CD4-positive, alpha-beta T cell treated with Interleukin-17A for 1 hour (primary cell): ENCODE results near the gene CCT6A.
"Not testable (repeated sequence)": the region's sequence is repeated elsewhere in the genome, so short reads cannot be mapped to it uniquely, and the experiment has no call there.

ENCODE experiments used
- DNase-seq: peaks from one replicate; pipeline ENCODE4 v3.0.0-alpha.2; 2020

The CCT6A gene

DNA sequence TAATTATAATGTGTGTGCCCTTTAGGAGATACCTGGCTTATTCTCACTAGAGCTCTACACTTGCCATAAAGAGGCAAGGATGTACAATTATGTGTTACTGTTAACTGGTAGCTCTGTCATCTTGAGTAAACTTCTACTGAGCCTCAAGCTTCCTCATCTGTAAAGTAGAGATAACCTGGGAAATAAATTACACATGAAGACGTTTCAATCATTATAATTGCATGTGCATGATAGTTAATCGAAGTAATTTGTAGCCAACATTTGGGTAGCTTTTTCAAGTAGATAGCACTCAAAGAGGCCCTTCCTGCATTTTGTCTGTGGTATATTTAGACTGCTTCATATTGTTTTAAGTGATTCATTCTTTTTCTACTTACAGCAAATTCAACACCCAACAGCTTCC is 2.4 kb downstream of the CCT6A start:
- no peak for DNase-seq

GRCh38 chr7:56062382-56062781 is 10.8 kb downstream of the CCT6A start:
- DNase-seq = no peak

GRCh38 chr7:56063500-56063881 is 11.9 kb downstream of the CCT6A start:
- no peak for DNase-seq

DNA sequence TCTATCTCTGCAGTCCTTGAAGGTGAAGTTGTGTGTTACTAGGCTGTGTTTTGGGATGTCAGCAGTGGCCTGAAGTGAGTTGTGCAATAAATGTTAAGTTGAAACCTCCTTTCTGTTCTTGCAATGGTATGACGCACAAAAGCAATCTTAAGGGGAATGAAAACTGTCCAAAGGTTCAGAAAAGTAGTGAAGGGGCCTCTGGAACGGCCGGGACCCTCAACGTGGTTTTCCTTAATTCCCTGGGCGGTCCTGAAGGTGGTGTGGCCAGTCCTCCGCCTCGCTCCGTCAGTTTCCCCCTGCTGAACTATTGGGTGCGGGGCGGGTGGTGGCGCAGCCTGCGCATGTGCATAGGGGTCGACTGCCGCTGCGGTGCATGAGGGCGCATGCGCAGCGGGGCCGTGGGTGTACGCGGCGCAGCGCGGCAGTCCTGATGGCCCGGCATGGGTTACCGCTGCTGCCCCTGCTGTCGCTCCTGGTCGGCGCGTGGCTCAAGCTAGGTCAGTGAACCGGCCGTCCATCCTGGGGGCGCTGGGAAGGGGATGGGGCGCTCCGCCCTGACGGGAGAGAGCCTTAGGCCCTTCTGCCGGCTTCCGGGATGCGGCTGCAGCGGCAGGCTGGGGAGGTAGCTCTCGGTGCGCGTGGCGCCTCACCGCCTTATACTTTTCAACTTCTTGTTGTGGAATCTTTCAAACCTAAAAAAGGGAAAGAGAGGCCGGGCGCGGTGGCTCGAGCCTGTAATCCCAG is 12.5 kb downstream of the CCT6A start, which contains the start of gene SUMF2:
Gene SUMF2 (plus strand): TSS at position 405 of the 744 bp plus-strand sequence. CDS start 26 bp downstream, at position 431.
- peak; percentile 90 for DNase-seq

DNA sequence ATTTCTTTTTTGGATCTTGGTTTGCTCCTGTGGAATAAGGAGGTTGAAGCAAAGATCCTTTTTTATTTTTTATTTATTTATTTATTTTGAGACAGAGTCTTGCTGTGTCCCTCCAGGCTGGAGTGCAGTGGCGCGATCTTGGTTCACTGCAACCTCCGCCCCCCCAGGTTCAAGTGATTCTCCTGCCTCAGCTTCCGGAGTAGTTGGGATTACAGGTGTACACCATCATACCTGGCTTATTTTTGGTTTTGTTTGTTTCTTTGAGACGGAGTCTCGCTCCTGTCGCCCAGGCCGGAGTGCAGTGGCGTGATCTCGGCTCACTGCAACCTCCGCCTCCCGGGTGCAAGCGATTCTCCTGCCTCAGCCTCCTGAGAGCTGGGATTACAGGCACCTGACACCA is 14.8 kb downstream of the CCT6A start:
- DNase-seq = not testable (repeated sequence)

DNA sequence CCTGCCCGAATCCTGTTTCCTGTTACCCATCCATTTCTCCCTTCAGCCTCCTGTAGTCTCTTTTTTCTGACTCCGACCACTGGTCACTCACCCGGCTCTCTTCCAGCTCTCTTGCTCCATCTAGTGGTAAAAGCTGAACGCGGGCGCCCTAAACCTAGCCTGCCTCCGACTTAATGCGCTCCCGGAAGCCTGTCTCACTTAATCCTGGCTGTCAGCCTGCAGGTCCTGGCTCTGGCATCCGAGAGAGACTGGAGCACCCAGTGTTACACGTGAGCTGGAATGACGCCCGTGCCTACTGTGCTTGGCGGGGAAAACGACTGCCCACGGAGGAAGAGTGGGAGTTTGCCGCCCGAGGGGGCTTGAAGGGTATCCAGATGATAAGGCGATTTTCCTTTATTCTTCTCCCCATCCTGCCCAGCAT is 22.8 kb downstream of the CCT6A start:
- peak; percentile 79 for DNase-seq

DNA sequence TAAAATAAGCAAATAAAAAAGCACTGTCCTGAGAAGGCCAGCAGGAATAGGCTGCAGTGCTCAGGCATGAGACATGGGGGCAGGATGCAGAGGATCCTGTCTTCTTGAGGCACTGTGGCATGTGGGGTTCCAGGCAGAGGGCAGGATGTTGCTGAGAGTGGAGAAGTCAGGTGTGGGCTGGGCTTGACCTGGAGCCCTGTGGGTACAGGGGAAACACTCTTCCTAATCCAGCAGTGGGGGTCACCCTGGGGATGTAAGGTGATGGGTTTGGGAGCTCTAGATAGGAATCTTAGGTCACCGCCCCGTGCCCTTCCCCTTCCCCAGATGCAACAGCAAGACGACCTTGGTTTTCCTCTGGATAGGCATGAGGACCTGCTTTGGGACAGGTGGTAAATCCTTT is 26.1 kb downstream of the CCT6A start:
- no peak for DNase-seq

DNA sequence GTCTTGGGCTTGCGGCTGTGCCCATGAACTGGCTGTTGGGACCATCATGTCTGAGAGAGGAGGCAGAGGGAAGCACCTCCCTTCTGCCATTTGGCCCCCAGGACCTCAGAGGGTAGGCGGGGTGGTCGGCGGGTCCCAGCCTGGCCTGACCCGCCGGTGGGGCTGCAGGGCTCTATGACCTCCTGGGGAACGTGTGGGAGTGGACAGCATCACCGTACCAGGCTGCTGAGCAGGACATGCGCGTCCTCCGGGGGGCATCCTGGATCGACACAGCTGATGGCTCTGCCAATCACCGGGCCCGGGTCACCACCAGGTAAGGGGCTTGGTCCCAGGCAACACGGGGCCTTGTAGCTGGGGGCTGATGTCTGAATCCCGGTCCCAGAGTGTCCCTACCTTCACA is 26.6 kb downstream of the CCT6A start:
- DNase-seq = no peak

- DNase-seq = no peak
These were observed 28.1 kb downstream of the CCT6A start for GRCh38 chr7:56079450-56080185.

DNA sequence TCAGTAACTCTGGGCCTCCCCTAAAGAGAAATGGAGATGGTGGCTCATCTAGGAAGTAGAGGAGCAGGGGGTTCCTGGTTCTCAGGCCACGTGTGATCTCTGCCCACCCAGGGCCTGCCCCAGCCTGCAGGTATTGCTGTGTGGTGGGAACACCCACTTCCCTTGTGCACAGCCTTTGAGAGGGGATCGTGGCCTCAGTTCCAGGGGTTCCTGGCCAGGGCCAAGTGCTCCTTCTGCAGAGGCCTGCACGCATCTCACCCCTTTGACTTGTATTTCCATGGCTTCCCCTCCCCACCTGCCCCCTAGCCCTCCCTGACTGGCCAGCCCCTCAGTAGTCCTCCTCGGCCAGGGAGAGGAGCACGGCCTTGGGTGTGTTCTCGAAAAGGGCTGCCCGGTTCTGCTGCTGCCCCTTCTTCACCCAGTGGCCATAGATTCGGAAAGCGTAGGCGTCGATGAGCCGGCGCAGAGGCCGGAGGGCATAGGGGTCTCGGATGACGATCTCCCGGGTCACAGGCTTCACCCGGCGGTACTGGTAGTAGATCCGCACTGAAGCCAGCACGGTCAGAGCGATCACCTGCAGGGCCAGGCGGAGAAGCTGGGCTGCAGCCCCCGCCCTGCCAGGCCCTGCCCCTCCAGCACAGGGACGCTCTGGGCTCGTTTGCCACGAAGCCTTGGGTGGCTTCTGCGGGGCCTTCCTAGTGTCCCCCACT is 29.3 kb downstream of the CCT6A start:
- DNase-seq = not testable (repeated sequence)

DNA sequence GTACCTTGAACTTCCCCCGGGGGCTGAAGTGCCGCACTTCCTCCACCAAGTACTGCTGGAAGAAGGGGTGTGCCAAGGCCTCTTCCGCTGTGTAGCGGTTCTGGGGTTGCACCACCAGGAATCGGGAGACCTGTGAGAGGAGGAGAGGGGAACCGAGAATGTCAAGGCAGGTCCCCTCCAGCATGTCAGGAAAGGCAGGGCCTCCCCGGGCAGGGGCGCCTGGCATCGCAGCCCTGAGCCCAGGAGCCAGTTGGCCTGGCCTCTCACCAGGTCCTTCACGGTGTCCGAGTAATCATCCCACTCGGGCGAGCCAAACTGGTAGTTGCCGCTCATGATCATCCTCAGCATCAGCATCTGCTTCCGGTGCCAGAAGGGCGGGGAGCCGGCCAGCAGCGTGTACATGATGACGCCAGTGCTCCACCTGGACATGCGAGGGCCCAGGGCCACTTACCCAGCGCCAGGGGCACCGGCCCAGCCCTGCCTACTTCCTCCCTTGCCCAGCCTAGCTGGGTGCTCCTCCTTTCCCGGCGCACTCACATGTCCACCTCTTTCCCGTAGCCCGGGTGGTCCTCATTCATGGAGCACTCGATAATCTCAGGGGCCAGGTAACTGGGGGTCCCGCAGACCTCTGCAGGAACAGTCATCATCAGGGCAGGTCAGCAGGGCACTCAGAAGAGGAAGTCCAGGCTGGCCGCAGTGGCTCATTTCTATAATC is 30.2 kb downstream of the CCT6A start:
- no peak for DNase-seq

DNA sequence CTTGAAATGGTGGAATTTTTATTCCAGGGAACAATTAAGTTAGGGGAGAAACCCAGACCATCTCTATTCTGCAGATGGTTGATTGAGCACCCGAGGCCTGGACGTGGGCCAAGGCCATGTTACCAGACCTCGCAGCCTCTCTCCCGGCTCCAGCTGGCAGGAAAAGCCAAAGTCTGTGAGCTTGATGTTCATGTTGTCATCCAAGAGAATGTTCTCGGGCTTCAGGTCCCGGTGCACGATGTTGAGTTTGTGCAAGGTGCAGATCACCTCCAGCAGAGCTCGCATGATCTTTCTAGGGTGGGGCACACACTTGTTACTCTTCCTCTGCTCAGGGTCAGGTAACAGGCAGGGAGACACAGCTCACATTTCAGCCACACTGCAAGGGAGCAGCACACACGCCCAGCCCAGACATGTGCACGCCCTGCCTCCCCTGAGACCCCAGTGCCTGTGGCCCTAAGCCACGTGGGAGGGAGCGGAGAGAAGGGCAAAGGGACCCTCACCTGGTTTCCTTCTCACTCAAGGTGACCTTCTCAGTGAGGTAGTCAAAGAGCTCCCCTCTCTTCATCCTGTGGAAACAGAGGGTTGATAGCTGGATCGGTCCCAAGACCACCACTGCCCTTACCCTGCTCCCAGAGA is 31.7 kb downstream of the CCT6A start:
- DNase-seq = no peak

DNA sequence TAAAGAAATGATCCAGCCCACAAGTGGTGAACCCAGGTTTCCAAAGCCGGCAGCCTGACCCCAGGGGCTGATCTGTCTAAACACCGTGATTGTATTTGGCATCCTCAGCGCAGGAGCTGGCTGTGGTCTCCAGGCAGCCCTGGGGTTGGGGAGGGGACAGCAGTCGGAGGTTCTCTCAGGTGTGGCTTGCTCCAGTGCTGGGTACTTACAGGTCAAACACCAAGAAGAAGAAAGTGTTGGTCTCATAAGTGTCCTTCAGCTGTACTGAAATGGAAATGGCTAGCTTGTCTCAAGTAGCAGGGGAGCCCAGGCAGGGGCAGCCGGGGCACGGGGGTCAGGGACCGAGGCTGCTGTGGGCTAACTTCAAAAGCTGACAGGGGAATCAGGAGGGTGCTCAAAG is 35.2 kb downstream of the CCT6A start:
- DNase-seq = no peak

DNA sequence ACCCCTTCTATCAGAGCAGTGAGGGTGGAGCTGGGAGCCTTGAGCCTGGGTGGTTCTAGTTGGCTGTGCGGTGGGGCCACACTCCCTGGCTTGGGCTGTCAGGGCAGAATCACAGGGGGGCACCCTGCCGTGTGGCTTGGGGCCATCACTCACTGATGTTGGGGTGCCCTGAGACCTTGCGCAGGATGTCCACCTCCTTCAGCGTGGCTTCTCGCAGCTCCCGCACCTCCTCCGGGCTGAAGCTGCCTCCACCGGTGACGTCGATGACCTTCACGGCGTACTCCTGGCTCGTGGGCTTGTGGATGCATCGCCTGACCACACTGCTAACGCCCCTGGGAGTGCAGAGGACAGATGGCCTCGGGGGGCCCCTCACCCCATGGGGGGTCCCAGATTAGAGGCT is 35.9 kb downstream of the CCT6A start:
- no peak for DNase-seq

DNA sequence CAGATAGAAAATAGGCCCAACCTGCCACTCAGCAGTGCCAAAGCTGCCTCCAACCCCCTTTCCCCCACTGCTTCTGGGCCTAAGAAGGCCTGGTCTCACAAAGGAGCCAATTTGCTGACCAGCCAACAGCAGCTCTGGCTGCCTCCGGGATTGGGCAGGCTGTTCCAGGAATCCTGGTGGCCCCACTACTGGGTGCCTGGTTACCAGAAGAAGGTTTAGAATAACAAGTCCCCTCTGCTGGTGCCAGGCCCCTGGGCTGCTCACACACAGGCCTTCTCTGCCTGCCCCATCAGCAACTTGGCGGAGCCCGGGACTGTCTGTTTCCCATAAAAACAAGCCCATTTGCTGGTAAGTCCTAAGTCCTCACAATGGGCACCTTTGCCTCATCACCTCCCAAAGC is 40.0 kb downstream of the CCT6A start:
- DNase-seq = no peak

- DNase-seq = not testable (repeated sequence)
These were observed 40.8 kb downstream of the CCT6A start for GRCh38 chr7:56092388-56092787.

DNA sequence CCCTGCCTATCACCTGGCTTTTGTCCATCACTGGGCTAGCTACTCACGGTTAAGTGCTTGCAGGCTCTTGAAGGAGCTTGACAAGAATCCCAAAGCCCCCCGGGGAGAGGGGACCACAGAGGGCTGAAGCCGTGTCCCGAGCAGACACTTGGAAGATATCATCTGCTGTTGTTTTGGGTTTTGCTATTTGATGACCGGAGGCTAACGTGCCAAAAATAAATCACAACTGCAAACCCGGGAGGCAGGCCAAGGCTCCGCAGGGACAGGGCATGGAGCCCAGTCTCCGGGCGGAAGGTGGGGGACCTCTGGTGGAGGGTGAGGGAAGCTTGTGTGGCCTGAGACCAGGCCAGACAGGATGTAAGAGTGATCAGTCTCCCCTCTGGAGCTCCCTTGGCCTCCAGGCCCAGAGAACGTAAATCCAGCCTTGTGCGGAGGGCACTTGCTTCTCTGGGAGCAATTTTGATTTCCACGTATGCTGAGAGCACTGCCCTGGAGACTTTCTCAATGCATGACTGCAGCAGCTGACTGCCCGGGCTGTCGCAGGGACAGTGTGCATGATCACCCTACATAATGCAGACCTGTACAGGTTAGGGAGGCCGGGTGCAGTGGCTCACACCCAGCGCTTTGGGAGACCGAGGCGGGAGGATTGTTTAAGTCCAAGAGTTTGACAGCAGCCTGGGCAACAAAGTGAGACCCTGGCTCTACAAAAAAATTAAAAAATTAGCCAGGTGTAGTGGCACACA is 41.4 kb downstream of the CCT6A start, which contains the start of gene PHKG1:
Gene PHKG1 (minus strand): TSS at position 164 of the 743 bp plus-strand sequence. CDS start 4,011 bp downstream, outside the sequence.
- DNase-seq = no peak

GRCh38 chr7:56097700-56098099 is 46.1 kb downstream of the CCT6A start:
- no peak for DNase-seq

- DNase-seq = not testable (repeated sequence)
These were observed 46.8 kb downstream of the CCT6A start for GRCh38 chr7:56098187-56099008.

GRCh38 chr7:56099653-56100052 is 48.1 kb downstream of the CCT6A start:
- DNase-seq = no peak

DNA sequence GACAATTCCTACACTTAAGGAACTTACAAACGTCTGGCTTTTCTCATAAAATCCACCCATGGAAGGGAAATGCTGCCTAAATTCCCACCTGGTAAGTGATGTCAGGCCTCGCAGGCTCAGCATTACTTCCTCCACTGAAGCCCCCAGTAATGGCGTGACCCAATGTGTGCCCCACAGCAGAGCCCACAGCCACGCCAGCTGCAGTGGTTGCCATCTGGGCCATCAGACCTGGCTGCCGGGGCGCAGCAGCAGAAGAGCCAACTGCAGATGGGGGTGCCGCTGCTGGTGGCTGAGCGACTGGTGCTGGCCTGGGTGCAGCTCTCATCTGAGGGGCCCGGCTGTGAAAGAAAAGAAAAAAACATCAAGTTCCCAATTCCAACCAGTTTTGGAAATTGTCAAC is 52.6 kb downstream of the CCT6A start:
- DNase-seq = not testable (repeated sequence)
